K562 (cell line): ENCODE measurements around the gene LRMDA. TPM values are rescaled to one million over a fixed set of nuclear protein-coding genes. Genes with fewer than 3 reads are reported as not detected.

Experiments
- ATAC-seq: fragments of 200-7000 bp; cut with Tn5 transposase; 3 replicates; pipeline ENCODE4 v1.9.1; 2020; ENCODE audit warnings: moderate library complexity
- BruUV-seq: library from RNA; stranded (reverse); fragments of 400-500 nt; replicated peaks from 2 replicates; lab custom pipeline; 2021; lab: Mats Ljungman, UMichigan
- CTCF ChIA-PET: fragments of 300-600 bp; formaldehyde crosslinking; extraction: SDS; loops from one replicate; lab custom pipeline; 2021; ENCODE audit warnings: low intra/inter-chr PET ratio; lab: Yijun Ruan, JAX
- POLR2A ChIA-PET: fragments of 300-600, 350-650 bp; sonication (Branson Sonifier 250); formaldehyde crosslinking; extraction: SDS; loops from one replicate; lab custom pipeline; 2021; ENCODE audit warnings: antibody characterized with exemption, inconsistent platforms; lab: Yijun Ruan, JAX
- DNase-seq, 4 experiments: peaks; one replicate each; pipeline versions ENCODE4 v3.0.0 to v3.0.0-alpha.2; 2011 to 2018; ENCODE audit warnings: low spot score in 3 of 4, mixed read lengths in 3 of 4; ENCODE audit errors: extremely low read depth in 1 of 4
- FAIRE-seq: peaks from 2 replicates; lab custom pipeline; 2011; peaks lifted over from hg19 to GRCh38; lab: Jason Lieb, UNC
- H2AFZ ChIP-seq: 2 replicates; pipeline ENCODE4 v1.6.0; 2011; ENCODE audit warnings: low read depth, low read length, control low read depth, inconsistent platforms
- H3K27ac ChIP-seq: fragments of 200-600 bp; 3 replicates; pipeline ENCODE4 v1.8.0; 2011; ENCODE audit warnings: low read depth, mild to moderate bottlenecking, control low read depth, inconsistent platforms, low read length, moderate library complexity, mixed read lengths; ENCODE audit errors: extremely low read depth
- H3K27me3 ChIP-seq, 2 experiments: fragments of 300-600 bp in 1 of 2; 2 replicates in 1 of 2; 3 replicates in 1 of 2; pipeline versions ENCODE4 v1.6.0 to v1.8.0; 2011; ENCODE audit warnings: inconsistent platforms in 2 of 2, low read length in 2 of 2, mild to moderate bottlenecking in 1 of 2, mixed read lengths in 1 of 2, moderate library complexity in 1 of 2; ENCODE audit not compliant: control insufficient read depth in 2 of 2, insufficient read depth in 2 of 2
- H3K36me3 ChIP-seq: fragments of 300-600 bp; 3 replicates; pipeline ENCODE4 v1.8.0; 2011; ENCODE audit warnings: mild to moderate bottlenecking, low read length, inconsistent platforms; ENCODE audit not compliant: control insufficient read depth, insufficient read depth
- H3K4me1 ChIP-seq, 2 experiments: fragments of 200-600 bp in 1 of 2; replicated peaks in 1 of 2; 2 replicates in 1 of 2; 3 replicates in 1 of 2; pipeline versions ENCODE4 v1.5.1 to v1.8.0; 2011; ENCODE audit warnings: inconsistent platforms in 2 of 2, low read length in 2 of 2, mild to moderate bottlenecking in 1 of 2, mixed read lengths in 1 of 2, moderate library complexity in 1 of 2; ENCODE audit not compliant: control insufficient read depth in 2 of 2, insufficient read depth in 2 of 2
- H3K4me2 ChIP-seq: 2 replicates; pipeline ENCODE4 v1.6.1; 2011; ENCODE audit warnings: low read length, control low read depth, inconsistent platforms, mixed read lengths; ENCODE audit not compliant: insufficient read depth
- H3K4me3 ChIP-seq: fragments of 200-600 bp; sonication (generic), shearing (Covaris generic); 2 replicates; pipeline ENCODE4 v1.5.1; 2016; ENCODE audit warnings: control low read depth, inconsistent platforms
- H3K79me2 ChIP-seq: fragments of 200-600 bp; 3 replicates; pipeline ENCODE4 v1.8.0; 2011; ENCODE audit warnings: low read length, inconsistent platforms; ENCODE audit not compliant: control insufficient read depth, insufficient read depth
- H3K9ac ChIP-seq, 2 experiments: 2 replicates each; pipeline versions ENCODE4 v1.6.0 to v1.6.1; 2011; ENCODE audit warnings: low read depth in 2 of 2, low read length in 2 of 2, control low read depth in 1 of 2, inconsistent platforms in 1 of 2, mild to moderate bottlenecking in 1 of 2, mixed read lengths in 1 of 2; ENCODE audit not compliant: insufficient read depth in 1 of 2
- H3K9me1 ChIP-seq: one replicate; pipeline ENCODE4 v1.6.0; 2011; ENCODE audit warnings: inconsistent platforms, mild to moderate bottlenecking, low read length, moderate library complexity; ENCODE audit not compliant: control insufficient read depth, insufficient read depth
- H3K9me3 ChIP-seq: replicated peaks from 2 replicates; pipeline ENCODE4 v1.5.1; 2011; ENCODE audit warnings: low read depth, low read length, inconsistent platforms; ENCODE audit not compliant: control insufficient read depth, insufficient read depth
- H4K20me1 ChIP-seq: replicated peaks from 2 replicates; pipeline ENCODE4 v1.6.1; 2011; ENCODE audit warnings: low read length, inconsistent platforms, mixed read lengths; ENCODE audit not compliant: control insufficient read depth, insufficient read depth
- GABPB1 ChIP-seq: sonication (generic); formaldehyde crosslinking; IDR thresholded peaks from 2 replicates; pipeline ENCODE4 v1.8.0; 2022; ENCODE audit warnings: mild to moderate bottlenecking, missing genetic modification reagents
- SREBF2 ChIP-seq: sonication (generic); formaldehyde crosslinking; IDR thresholded peaks from 2 replicates; pipeline ENCODE4 v1.4.0; 2020; ENCODE audit warnings: mild to moderate bottlenecking, missing genetic modification reagents
- WHSC1 ChIP-seq: IDR thresholded peaks from one replicate; pipeline ENCODE4 v1.6.1; 2012; ENCODE audit warnings: low read length, control low read depth, inconsistent platforms
- ZNF766 ChIP-seq: fragments of 200-800 bp; sonication (Bioruptor generic); conservative IDR thresholded peaks from 2 replicates; pipeline ENCODE4 v1.6.1; 2016; ENCODE audit warnings: missing genetic modification characterization, missing compliant biosample characterization
- WGBS: fragments of 100-300 bp; shearing (Covaris generic); methylation state at CpG from one replicate; pipeline ENCODE4 v1.1.6; 2016; ENCODE audit warnings: low coverage, mixed read lengths; ENCODE audit not compliant: insufficient coverage; ENCODE audit errors: missing lambda C conversion rate; 5-methylcytosine and 5-hydroxymethylcytosine counted together
- in situ Hi-C: fragments of 300-500 bp; cut with MboI; formaldehyde crosslinking; loops from 4 replicates; pipeline ENCODE4 v1.15.0; 2018; ENCODE audit warnings: inconsistent platforms, mixed read lengths
- intact Hi-C: fragments of 100-400 bp; cut with micrococcal nuclease; formaldehyde crosslinking; loops from 2 replicates; pipeline ENCODE4 v1.14.2; 2022
- polyA plus RNA-seq, 8 experiments: library from polyadenylated mRNA; depleted of rRNA in 4 of 8; stranded (reverse) in 5 of 8; unstranded in 3 of 8; fragments of >200 nt; fragmentation: Nextera tagmentation in 2 of 8; fragmentation: Illumina TruSeq in 1 of 8; extraction: Ambion mirVana in 2 of 8; extraction: Trizol in 1 of 8; gene quantifications; 2 replicates each; pipeline versions ENCODE4 v1.2.1 to v1.2.3, GENCODE V29; 2011 to 2014; ENCODE audit warnings: inconsistent platforms in 1 of 8, missing spikeins in 1 of 8
- total RNA-seq, 7 experiments: library from RNA; depleted of rRNA in 6 of 7; stranded (reverse); fragments of >200 nt in 6 of 7; fragmentation: Illumina TruSeq in 2 of 7; extraction: Trizol in 2 of 7; gene quantifications; 2 replicates each; pipeline versions ENCODE4 v1.2.1 to v1.2.3, GENCODE V29; 2011 to 2021; ENCODE audit warnings: low replicate concordance in 1 of 7
- TF ChIP-seq, protein P1 (sequence below), 3 experiments: fragments of 200-800 bp in 1 of 3; fragments of 250-450 bp in 1 of 3; fragments of 450-650 bp in 1 of 3; sonication (Bioruptor Pico) in 1 of 3; sonication (Bioruptor generic) in 1 of 3; formaldehyde crosslinking in 1 of 3; IDR thresholded peaks; 2 replicates each; pipeline versions ENCODE4 v1.6.1 to v1.8.0; 2016 to 2022; ENCODE audit warnings: mild to moderate bottlenecking in 2 of 3, missing genetic modification characterization in 2 of 3, missing compliant biosample characterization in 1 of 3, moderate library complexity in 1 of 3

LRMDA gene
- total and polyA plus RNA-seq, 9 of the 15 experiments (the other 6 are each of a cell fraction or from before 2014, with no cell fraction given): 0.25 TPM; not detected in 8

DNA sequence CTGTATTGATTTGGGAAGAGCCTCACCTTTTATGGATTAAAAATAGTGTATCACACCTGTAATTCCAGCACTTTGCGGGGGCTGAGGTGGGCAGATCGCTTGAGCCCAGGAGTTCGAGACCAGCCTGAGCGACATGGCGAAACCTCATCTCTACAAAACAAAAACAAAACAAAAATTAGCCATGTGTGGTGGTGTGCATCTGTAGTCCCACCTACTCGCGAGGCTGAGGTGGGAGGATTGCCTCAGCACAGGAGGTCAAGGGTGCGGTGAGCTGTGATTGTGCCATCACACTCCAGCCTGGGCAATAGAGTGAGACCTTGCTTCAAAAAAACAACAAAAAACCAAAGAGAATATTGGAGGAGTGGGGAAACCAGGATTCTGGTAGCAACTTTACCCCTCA is 79.6 kb downstream of the LRMDA start:
- no peak for DNase-seq
- no peak for FAIRE-seq
- Histone ChIP-seq H3K4me3 (no peak overlapping the region), H2AFZ (no peak overlapping the region), H3K27me3 (no peaks in the 10 kb centered on the region; a peak in 1 of 5 replicates), H3K9me3 (no peaks in the 10 kb centered on the region), H3K4me1 (no peaks in the 10 kb centered on the region), H3K9me1 (no peaks in the 10 kb centered on the region), H3K79me2 (no peaks in the 10 kb centered on the region), H4K20me1 (no peaks in the 10 kb centered on the region; the same call in 1 of the 2 replicates), H3K9ac (no peak overlapping the region), H3K36me3 (no peaks in the 10 kb centered on the region), H3K27ac (no peak overlapping the region), H3K4me2 (no peak overlapping the region)
- TF ChIP-seq, protein P1, sequence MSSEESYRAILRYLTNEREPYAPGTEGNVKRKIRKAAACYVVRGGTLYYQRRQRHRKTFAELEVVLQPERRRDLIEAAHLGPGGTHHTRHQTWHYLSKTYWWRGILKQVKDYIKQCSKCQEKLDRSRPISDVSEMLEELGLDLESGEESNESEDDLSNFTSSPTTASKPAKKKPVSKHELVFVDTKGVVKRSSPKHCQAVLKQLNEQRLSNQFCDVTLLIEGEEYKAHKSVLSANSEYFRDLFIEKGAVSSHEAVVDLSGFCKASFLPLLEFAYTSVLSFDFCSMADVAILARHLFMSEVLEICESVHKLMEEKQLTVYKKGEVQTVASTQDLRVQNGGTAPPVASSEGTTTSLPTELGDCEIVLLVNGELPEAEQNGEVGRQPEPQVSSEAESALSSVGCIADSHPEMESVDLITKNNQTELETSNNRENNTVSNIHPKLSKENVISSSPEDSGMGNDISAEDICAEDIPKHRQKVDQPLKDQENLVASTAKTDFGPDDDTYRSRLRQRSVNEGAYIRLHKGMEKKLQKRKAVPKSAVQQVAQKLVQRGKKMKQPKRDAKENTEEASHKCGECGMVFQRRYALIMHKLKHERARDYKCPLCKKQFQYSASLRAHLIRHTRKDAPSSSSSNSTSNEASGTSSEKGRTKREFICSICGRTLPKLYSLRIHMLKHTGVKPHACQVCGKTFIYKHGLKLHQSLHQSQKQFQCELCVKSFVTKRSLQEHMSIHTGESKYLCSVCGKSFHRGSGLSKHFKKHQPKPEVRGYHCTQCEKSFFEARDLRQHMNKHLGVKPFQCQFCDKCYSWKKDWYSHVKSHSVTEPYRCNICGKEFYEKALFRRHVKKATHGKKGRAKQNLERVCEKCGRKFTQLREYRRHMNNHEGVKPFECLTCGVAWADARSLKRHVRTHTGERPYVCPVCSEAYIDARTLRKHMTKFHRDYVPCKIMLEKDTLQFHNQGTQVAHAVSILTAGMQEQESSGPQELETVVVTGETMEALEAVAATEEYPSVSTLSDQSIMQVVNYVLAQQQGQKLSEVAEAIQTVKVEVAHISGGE (CRISPR knock-in tag; IDR thresholded peaks at IDR 0.05): no peak
- no peak for TF ChIP-seq ZNF766 (CRISPR knock-in tag)
- no peak for TF ChIP-seq GABPB1
- TF ChIP-seq SREBF2 (CRISPR knock-in tag): no peak
- no peak for TF ChIP-seq WHSC1
- ChIA-PET CTCF (no interaction called here), POLR2A (no interaction called here)
- 0% methylated on average over 8 of the region's 8 CpGs for WGBS
- in situ Hi-C loops (no loop called here), intact Hi-C loops (no loop called here)
- no TSS peak for BruUV-seq
- ATAC-seq: no peak
